ENCODE data around the gene VTI1A.

- TF ChIP-seq, protein P1, sequence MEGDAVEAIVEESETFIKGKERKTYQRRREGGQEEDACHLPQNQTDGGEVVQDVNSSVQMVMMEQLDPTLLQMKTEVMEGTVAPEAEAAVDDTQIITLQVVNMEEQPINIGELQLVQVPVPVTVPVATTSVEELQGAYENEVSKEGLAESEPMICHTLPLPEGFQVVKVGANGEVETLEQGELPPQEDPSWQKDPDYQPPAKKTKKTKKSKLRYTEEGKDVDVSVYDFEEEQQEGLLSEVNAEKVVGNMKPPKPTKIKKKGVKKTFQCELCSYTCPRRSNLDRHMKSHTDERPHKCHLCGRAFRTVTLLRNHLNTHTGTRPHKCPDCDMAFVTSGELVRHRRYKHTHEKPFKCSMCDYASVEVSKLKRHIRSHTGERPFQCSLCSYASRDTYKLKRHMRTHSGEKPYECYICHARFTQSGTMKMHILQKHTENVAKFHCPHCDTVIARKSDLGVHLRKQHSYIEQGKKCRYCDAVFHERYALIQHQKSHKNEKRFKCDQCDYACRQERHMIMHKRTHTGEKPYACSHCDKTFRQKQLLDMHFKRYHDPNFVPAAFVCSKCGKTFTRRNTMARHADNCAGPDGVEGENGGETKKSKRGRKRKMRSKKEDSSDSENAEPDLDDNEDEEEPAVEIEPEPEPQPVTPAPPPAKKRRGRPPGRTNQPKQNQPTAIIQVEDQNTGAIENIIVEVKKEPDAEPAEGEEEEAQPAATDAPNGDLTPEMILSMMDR (IDR thresholded peaks at IDR 0.05; ENCODE audit: insufficient read depth, low read depth, low read length): no peak
- no peak for TF ChIP-seq EZH2 (IDR thresholded peaks at IDR 0.05; ENCODE audit: insufficient read depth, low read length)
Measured at GRCh38 chr10:112658465-112658864, 211.4 kb downstream of the VTI1A start.

Data from astrocyte (in vitro differentiated cells and primary cell).